Measurements from ENCODE around the gene STEAP1B. TPM values are rescaled to one million over a fixed set of nuclear protein-coding genes. Genes with fewer than 3 reads are reported as not detected.

The STEAP1B gene
- total RNA-seq, 1 donor from 2014 or later: 0.17 TPM

DNA sequence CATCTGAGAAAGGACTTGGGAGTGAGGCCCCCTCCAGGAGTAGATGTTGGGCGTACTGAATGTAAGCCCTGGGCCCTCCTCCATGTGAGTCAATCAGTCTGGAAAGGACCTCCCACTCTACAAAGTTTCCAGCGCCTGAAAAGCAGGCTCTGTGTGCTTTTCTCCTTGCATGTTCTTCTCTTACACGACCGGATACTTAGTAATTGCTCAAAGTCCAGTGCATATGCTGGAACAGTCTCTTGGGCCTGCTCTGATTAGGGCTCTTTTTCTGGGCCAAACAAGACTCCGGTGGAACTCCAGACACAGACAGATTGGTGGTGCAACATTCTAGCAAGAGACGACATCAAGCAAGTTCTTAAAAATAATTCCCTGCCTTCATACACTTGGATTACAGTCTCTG is 104.8 kb downstream of the STEAP1B start:
- H3K4me3 ChIP-seq (ENCODE audit: low read depth, low read length): no peak overlapping the region
- TF ChIP-seq, protein P1, sequence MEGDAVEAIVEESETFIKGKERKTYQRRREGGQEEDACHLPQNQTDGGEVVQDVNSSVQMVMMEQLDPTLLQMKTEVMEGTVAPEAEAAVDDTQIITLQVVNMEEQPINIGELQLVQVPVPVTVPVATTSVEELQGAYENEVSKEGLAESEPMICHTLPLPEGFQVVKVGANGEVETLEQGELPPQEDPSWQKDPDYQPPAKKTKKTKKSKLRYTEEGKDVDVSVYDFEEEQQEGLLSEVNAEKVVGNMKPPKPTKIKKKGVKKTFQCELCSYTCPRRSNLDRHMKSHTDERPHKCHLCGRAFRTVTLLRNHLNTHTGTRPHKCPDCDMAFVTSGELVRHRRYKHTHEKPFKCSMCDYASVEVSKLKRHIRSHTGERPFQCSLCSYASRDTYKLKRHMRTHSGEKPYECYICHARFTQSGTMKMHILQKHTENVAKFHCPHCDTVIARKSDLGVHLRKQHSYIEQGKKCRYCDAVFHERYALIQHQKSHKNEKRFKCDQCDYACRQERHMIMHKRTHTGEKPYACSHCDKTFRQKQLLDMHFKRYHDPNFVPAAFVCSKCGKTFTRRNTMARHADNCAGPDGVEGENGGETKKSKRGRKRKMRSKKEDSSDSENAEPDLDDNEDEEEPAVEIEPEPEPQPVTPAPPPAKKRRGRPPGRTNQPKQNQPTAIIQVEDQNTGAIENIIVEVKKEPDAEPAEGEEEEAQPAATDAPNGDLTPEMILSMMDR (conservative IDR thresholded peaks at IDR 0.05; ENCODE audit: low read depth, low read length): no peak
- no peak for DNase-seq (ENCODE audit: low read depth)

DNA sequence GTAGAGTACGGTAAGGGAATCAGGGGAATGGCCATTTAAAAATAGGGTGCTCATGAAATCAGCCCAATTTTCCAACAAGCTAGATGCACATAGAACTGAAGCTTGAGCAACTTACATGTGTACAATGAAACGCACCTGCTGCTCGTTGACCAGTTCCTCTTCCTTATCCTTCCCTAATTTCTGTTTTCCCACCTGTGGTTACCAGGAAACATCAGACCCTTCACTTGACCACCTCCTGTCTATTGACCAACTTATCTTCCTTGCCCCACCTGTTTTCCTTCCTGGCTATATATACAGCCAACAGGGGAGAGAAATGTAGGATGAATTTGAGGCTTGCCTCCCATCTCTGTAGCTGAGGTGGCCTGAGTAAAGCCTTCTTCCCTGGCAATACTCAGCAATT is 105.2 kb downstream of the STEAP1B start:
- TF ChIP-seq, protein P1 (conservative IDR thresholded peaks at IDR 0.05; ENCODE audit: low read depth, low read length): no peak
- H3K4me3 ChIP-seq (ENCODE audit: low read depth, low read length): no peak overlapping the region
- no peak for DNase-seq (ENCODE audit: low read depth)

DNA sequence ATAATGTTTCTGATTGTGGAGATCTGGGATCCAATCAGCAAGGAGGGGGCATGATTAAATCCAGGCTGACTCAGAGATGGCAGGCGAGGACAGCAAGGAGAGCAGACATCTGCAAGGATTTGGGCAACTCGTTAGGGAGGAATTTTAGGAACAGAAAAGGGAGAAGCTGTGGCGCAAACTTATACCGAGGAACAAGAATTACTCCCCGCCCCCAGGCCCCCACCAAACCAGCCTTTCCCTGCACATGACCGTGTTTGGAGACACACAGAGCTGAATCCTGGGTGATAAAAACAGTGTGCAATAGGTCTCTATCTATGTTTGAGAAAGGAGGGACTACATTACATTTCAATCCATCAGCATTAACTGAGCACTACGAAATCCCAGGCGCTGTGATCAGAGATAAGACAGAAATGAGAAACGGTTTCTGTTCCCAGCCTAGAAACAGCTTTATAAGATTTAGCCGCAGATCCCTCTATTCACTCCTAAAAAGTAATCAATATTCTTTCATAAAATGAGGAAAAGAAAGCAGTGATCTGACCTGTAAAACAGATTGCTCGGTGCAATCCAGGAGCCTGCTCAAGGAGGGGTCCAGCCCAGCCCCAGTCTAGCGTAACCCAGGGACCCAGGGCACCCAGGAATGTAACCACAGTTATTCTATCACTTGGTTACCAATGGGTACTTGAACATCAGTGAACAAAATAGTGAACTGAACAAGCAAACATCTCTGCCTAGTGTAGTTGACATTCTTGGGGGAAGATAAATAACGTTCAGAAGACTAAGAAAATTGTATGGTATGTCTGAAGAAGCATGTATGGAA is 105.9 kb downstream of the STEAP1B start:
- no peak for DNase-seq (ENCODE audit: low read depth)
- TF ChIP-seq, protein P1 (conservative IDR thresholded peaks at IDR 0.05; ENCODE audit: low read depth, low read length): no peak
- no peak overlapping the region for H3K4me3 ChIP-seq (ENCODE audit: low read depth, low read length)

DNA sequence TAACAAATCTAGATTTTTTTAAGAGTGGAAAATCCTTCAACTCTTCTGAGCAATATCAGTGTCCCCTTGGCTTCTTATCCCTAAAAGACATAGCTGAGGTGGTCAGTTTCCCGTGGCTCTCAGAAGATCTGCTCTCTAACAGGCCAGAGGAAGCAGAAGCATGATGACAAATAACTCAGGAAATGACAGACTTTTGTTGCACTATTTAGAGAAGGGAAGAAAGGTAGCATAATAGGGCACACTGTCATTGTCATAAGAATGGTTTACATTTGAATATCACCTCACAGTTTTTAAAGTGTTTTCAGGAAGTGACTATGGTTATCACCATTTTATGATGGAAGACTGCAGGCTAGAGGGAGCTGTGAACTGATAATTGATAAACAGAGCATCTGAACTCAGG is 109.5 kb downstream of the STEAP1B start:
- TF ChIP-seq, protein P1 (conservative IDR thresholded peaks at IDR 0.05; ENCODE audit: low read depth, low read length): no peak
- no peak for DNase-seq (ENCODE audit: low read depth)
- no peak overlapping the region for H3K4me3 ChIP-seq (ENCODE audit: low read depth, low read length)

DNA sequence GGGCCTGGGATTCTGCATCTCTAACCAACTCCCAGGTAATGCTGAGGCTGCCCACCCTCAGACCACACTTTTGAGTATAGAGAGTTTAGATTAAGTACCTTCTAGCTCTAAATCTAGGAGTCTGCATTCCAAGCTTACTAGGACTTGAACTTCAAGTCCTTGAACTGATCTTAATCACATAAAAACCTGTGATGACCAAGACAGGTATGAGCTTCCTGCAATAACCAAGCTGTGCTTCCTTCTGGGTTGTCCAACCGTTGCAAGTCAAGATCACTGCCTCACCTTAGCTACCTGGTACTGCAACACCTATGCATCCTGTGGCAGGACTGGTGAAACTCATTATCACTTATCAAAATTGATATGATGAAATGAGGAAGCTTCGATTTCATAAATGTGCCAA is 110.1 kb downstream of the STEAP1B start:
- TF ChIP-seq, protein P1 (conservative IDR thresholded peaks at IDR 0.05; ENCODE audit: low read depth, low read length): no peak
- H3K4me3 ChIP-seq (ENCODE audit: low read depth, low read length): no peak overlapping the region
- no peak for DNase-seq (ENCODE audit: low read depth)

DNA sequence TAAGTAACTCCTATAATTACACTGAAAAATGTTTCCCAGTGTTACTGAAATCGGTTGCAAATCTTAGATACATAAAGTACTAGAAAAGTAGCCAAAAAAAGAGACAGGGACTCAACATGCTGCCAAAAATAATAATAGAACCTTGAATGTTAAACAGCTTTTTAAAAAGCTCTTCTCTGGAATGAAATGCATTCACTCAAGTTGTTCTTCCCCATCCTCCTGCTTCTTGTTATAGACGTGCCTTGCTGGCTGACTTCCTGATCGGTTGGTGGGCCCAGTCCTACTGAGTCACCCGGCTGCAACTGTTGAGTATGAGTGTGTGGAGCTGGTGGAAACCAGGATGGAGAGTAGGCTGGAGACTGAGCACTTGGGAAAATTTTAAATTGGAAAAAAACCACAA is 112.4 kb downstream of the STEAP1B start:
- no peak for DNase-seq (ENCODE audit: low read depth)
- TF ChIP-seq, protein P1 (conservative IDR thresholded peaks at IDR 0.05; ENCODE audit: low read depth, low read length): no peak

DNA sequence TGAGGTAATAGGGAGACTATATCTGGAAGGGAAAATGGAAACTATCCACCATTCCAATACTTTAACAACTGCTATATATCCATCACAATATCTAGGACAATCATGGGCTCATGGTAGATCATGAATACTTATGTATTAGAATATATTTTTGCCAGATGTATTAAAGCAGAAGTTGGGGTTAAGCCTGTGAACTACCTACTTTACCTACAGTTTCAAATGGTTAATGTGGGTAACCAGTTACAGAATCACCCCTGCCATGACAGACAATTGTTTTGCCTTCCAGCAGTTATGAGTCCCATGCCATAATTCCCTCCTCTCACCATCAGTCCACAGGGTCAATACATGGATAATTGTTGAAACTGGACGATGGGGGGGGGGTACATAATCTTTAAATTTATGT is 113.1 kb downstream of the STEAP1B start:
- no peak overlapping the region for H3K4me3 ChIP-seq (ENCODE audit: low read depth, low read length)
- DNase-seq (ENCODE audit: low read depth): no peak
- TF ChIP-seq, protein P1 (conservative IDR thresholded peaks at IDR 0.05; ENCODE audit: low read depth, low read length): no peak

More for the DNA sequence above, 112.4 kb downstream of the STEAP1B start:
- no peak overlapping the region for H3K4me3 ChIP-seq (ENCODE audit: low read depth, low read length)

Measured in epithelial cell of proximal tubule (primary cell).